Activated naive CD8-positive, alpha-beta T cell treated with anti-CD3 and anti-CD28 coated beads for 36 hours (primary cell): ENCODE results near the gene RABGGTA. TPM values are rescaled to one million over a fixed set of nuclear protein-coding genes. Genes with fewer than 3 reads are reported as not detected.
A peak's percentile ranks its signal among the peaks of the same experiment; 100 is the strongest.

Experiments
- DNase-seq: peaks from one replicate; pipeline ENCODE4 v3.0.0; 2021
- H3K27ac Mint-ChIP-seq: one replicate; pipeline ENCODE4 v1.8.0; 2022; ENCODE audit warnings: mild to moderate bottlenecking, moderate library complexity, mixed read lengths
- H3K27me3 Mint-ChIP-seq: one replicate; pipeline ENCODE4 v1.8.0; 2022; ENCODE audit warnings: mild to moderate bottlenecking, mixed read lengths
- H3K36me3 Mint-ChIP-seq: one replicate; pipeline ENCODE4 v1.8.0; 2021; ENCODE audit warnings: mild to moderate bottlenecking, mixed read lengths
- H3K4me1 Mint-ChIP-seq: one replicate; pipeline ENCODE4 v1.8.0; 2021; ENCODE audit warnings: mixed read lengths
- H3K4me3 Mint-ChIP-seq: one replicate; pipeline ENCODE4 v1.8.0; 2022; ENCODE audit warnings: mild to moderate bottlenecking, moderate library complexity, mixed read lengths
- H3K9me3 Mint-ChIP-seq: one replicate; pipeline ENCODE4 v1.8.0; 2022; ENCODE audit warnings: mixed read lengths
- total RNA-seq, 2 experiments: library from RNA; stranded (reverse); gene quantifications; one replicate each; pipeline ENCODE4 v1.2.3, GENCODE V29; 2021

The RABGGTA gene
- total RNA-seq, 2 experiments from 2014 or later, result 34.5 to 36.1 TPM

GRCh38 chr14:24261256-24261968, 10.0 kb downstream of the RABGGTA start:
- Mint-ChIP-seq H3K4me1 (no peaks in the 10 kb centered on the region), H3K9me3 (no peaks in the 10 kb centered on the region), H3K36me3 (peaks cover 2% of the 10 kb centered on the region), H3K27ac (no peak overlapping the region), H3K27me3 (no peaks in the 10 kb centered on the region), H3K4me3 (peak overlapping the region; percentile 29)
- no peak for DNase-seq

GRCh38 chr14:24260780-24261157, 10.6 kb downstream of the RABGGTA start:
- Mint-ChIP-seq H3K27ac (no peak overlapping the region), H3K27me3 (no peaks in the 10 kb centered on the region), H3K4me1 (no peaks in the 10 kb centered on the region)

GRCh38 chr14:24260026-24260779, 11.2 kb downstream of the RABGGTA start:
- peaks cover 2% of the 10 kb centered on the region for H3K36me3 Mint-ChIP-seq
- H3K4me1 Mint-ChIP-seq, result no peaks in the 10 kb centered on the region
- H3K9me3 Mint-ChIP-seq, result no peaks in the 10 kb centered on the region
- H3K4me3 Mint-ChIP-seq, result no peak overlapping the region
- H3K27me3 Mint-ChIP-seq, result no peaks in the 10 kb centered on the region
- no peak overlapping the region for H3K27ac Mint-ChIP-seq
- DNase-seq, result no peak

More at GRCh38 chr14:24260780-24261157, 10.6 kb downstream of the RABGGTA start:
- no peak for DNase-seq
- H3K9me3 Mint-ChIP-seq, result no peaks in the 10 kb centered on the region
- no peak overlapping the region for H3K4me3 Mint-ChIP-seq
- H3K36me3 Mint-ChIP-seq, result peaks cover 2% of the 10 kb centered on the region

- DNase-seq, result no peak
- Mint-ChIP-seq H3K27ac (no peak overlapping the region), H3K4me3 (no peak overlapping the region), H3K9me3 (no peaks in the 10 kb centered on the region), H3K27me3 (no peaks in the 10 kb centered on the region), H3K36me3 (peaks cover 4% of the 10 kb centered on the region), H3K4me1 (no peaks in the 10 kb centered on the region)
Measured at GRCh38 chr14:24259282-24260025, 11.9 kb downstream of the RABGGTA start.

- no peak for DNase-seq
- H3K4me1 Mint-ChIP-seq, result no peaks in the 10 kb centered on the region
- peaks cover 4% of the 10 kb centered on the region for H3K36me3 Mint-ChIP-seq
- H3K4me3 Mint-ChIP-seq, result no peak overlapping the region
- H3K27ac Mint-ChIP-seq, result no peak overlapping the region
- H3K27me3 Mint-ChIP-seq, result no peaks in the 10 kb centered on the region
- H3K9me3 Mint-ChIP-seq, result no peaks in the 10 kb centered on the region
Measured at GRCh38 chr14:24258548-24259265, 12.7 kb downstream of the RABGGTA start.

GRCh38 chr14:24258119-24258518, 13.3 kb downstream of the RABGGTA start:
- DNase-seq, result no peak
- no peaks in the 10 kb centered on the region for H3K4me1 Mint-ChIP-seq
- H3K9me3 Mint-ChIP-seq, result no peaks in the 10 kb centered on the region
- no peak overlapping the region for H3K4me3 Mint-ChIP-seq
- H3K27ac Mint-ChIP-seq, result no peak overlapping the region
- no peaks in the 10 kb centered on the region for H3K27me3 Mint-ChIP-seq
- H3K36me3 Mint-ChIP-seq, result peaks cover 4% of the 10 kb centered on the region

- H3K4me1 Mint-ChIP-seq, result no peaks in the 10 kb centered on the region
- H3K36me3 Mint-ChIP-seq, result peaks cover 4% of the 10 kb centered on the region
- no peak for DNase-seq
- H3K27ac Mint-ChIP-seq, result no peak overlapping the region
- no peaks in the 10 kb centered on the region for H3K9me3 Mint-ChIP-seq
- no peak overlapping the region for H3K4me3 Mint-ChIP-seq
- H3K27me3 Mint-ChIP-seq, result no peaks in the 10 kb centered on the region
Measured at GRCh38 chr14:24256960-24257359, 14.4 kb downstream of the RABGGTA start.

- Mint-ChIP-seq H3K9me3 (no peaks in the 10 kb centered on the region), H3K36me3 (peaks cover 3% of the 10 kb centered on the region), H3K27me3 (no peaks in the 10 kb centered on the region), H3K4me3 (no peak overlapping the region), H3K27ac (no peak overlapping the region), H3K4me1 (no peaks in the 10 kb centered on the region)
- DNase-seq, result no peak
Measured at GRCh38 chr14:24255931-24256711, 15.3 kb downstream of the RABGGTA start.

- Mint-ChIP-seq H3K27me3 (no peaks in the 10 kb centered on the region), H3K9me3 (no peaks in the 10 kb centered on the region), H3K27ac (no peak overlapping the region), H3K4me3 (no peak overlapping the region), H3K36me3 (peaks cover 2% of the 10 kb centered on the region), H3K4me1 (peaks cover 3% of the 10 kb centered on the region)
- DNase-seq, result no peak
Measured at GRCh38 chr14:24255438-24255837, 16.0 kb downstream of the RABGGTA start.

GRCh38 chr14:24254630-24255392, 16.6 kb downstream of the RABGGTA start:
- Mint-ChIP-seq H3K36me3 (peaks cover 2% of the 10 kb centered on the region), H3K4me1 (peaks cover 7% of the 10 kb centered on the region), H3K4me3 (no peak overlapping the region)

GRCh38 chr14:24253936-24254335, 17.5 kb downstream of the RABGGTA start:
- Mint-ChIP-seq H3K27ac (no peak overlapping the region), H3K36me3 (peaks cover 4% of the 10 kb centered on the region), H3K27me3 (no peaks in the 10 kb centered on the region), H3K9me3 (no peaks in the 10 kb centered on the region), H3K4me3 (no peak overlapping the region), H3K4me1 (peaks cover 12% of the 10 kb centered on the region)
- DNase-seq, result no peak

More at GRCh38 chr14:24254630-24255392, 16.6 kb downstream of the RABGGTA start:
- H3K27ac Mint-ChIP-seq, result no peak overlapping the region
- no peak for DNase-seq
- no peaks in the 10 kb centered on the region for H3K27me3 Mint-ChIP-seq
- H3K9me3 Mint-ChIP-seq, result no peaks in the 10 kb centered on the region

GRCh38 chr14:24252289-24253124, 18.9 kb downstream of the RABGGTA start:
- H3K9me3 Mint-ChIP-seq, result no peaks in the 10 kb centered on the region
- peaks cover 4% of the 10 kb centered on the region for H3K36me3 Mint-ChIP-seq
- no peak for DNase-seq
- H3K27ac Mint-ChIP-seq, result no peak overlapping the region
- H3K4me3 Mint-ChIP-seq, result no peak overlapping the region
- no peaks in the 10 kb centered on the region for H3K27me3 Mint-ChIP-seq
- H3K4me1 Mint-ChIP-seq, result peaks cover 21% of the 10 kb centered on the region

GRCh38 chr14:24251880-24252288, 19.5 kb downstream of the RABGGTA start:
- Mint-ChIP-seq H3K27me3 (no peaks in the 10 kb centered on the region), H3K27ac (no peak overlapping the region), H3K4me3 (no peak overlapping the region), H3K4me1 (peaks cover 25% of the 10 kb centered on the region), H3K9me3 (no peaks in the 10 kb centered on the region), H3K36me3 (peaks cover 4% of the 10 kb centered on the region)
- DNase-seq, result no peak
